Ascending aorta (tissue), 2 donors: ENCODE data around the gene NCAPG2. TPM values are rescaled to one million over a fixed set of nuclear protein-coding genes. Genes with fewer than 3 reads are reported as not detected.

Source experiments
- DNase-seq, 2 donors: peaks; one replicate each; pipeline ENCODE4 v3.0.0-alpha.2; 2019; ENCODE audit warnings: low spot score in 2 of 2
- H3K27ac ChIP-seq, 2 donors: fragments of 200-600 bp; sonication (generic); one replicate each; pipeline ENCODE4 v1.5.1; 2016 to 2017; ENCODE audit warnings: mild to moderate bottlenecking in 1 of 2
- H3K27me3 ChIP-seq: fragments of 200-600 bp; sonication (generic); one replicate; pipeline ENCODE4 v1.5.1; 2017
- H3K36me3 ChIP-seq, 2 donors: fragments of 200-600 bp; sonication (generic); one replicate each; pipeline ENCODE4 v1.5.1; 2016
- H3K4me1 ChIP-seq, 2 donors: fragments of 200-600 bp; sonication (generic); one replicate each; pipeline ENCODE4 v1.5.1; 2016 to 2017; ENCODE audit warnings: mild to moderate bottlenecking in 1 of 2
- H3K4me3 ChIP-seq, 2 donors: fragments of 200-600 bp; sonication (generic); one replicate each; pipeline ENCODE4 v1.5.1; 2016 to 2017; ENCODE audit warnings: mild to moderate bottlenecking in 1 of 2
- H3K9me3 ChIP-seq, 2 donors: fragments of 200-600 bp; sonication (generic); one replicate each; pipeline ENCODE4 v1.5.1; 2016
- intact Hi-C: fragments of 100-400 bp; cut with DNase I; formaldehyde crosslinking; loops from one replicate; pipeline ENCODE4 v1.15.1; 2023
- total RNA-seq: library from RNA; depleted of rRNA; stranded (reverse); fragments of >200 nt; gene quantifications from one replicate; pipeline ENCODE4 v1.1.0, GENCODE V29; 2016
- TF ChIP-seq, protein P1 (sequence below), 3 experiments: fragments of 200-600 bp in 2 of 3; fragments of 450-650 bp in 1 of 3; sonication (generic) in 2 of 3; IDR thresholded peaks; one replicate each; pipeline ENCODE4 v1.5.1; 2016 to 2019; ENCODE audit warnings: antibody characterized with exemption in 3 of 3, mild to moderate bottlenecking in 1 of 3, moderate library complexity in 1 of 3

The NCAPG2 gene
- total RNA-seq, 1 donor from 2014 or later, result 1.6 TPM

DNA sequence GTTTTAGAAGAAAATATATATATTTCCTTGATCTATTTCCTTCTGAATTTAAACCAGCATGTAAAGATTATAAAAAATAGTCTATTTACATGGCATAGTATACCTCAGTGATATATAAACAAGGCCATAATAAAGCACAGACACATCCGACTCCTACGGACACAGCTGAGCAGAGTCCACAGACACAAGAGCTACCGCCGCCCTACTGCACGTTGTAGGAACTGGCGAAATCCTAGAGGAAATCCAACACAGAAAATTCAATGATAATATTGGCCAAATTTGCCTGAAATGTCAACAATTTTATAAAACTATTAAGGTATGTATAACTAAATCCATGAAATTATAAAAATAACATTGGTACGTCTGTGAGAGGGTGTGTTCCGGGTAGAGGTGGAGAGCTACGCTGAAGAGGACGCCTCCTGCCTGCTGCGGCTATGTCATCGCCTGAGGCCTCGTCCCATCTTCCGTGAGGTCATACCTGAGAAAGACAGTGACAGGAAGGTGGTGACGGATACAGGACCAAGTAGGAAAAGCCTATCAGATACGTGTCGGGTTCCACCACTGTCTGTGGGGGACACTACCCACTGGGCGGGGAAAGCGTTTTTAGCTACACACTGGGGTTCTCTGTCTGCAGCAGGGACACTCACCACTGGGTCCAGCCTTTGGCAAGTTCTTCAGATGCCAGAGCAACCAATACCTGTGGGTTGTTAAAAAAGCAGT is 29.3 kb upstream of the NCAPG2 start:
- TF ChIP-seq, protein P1, sequence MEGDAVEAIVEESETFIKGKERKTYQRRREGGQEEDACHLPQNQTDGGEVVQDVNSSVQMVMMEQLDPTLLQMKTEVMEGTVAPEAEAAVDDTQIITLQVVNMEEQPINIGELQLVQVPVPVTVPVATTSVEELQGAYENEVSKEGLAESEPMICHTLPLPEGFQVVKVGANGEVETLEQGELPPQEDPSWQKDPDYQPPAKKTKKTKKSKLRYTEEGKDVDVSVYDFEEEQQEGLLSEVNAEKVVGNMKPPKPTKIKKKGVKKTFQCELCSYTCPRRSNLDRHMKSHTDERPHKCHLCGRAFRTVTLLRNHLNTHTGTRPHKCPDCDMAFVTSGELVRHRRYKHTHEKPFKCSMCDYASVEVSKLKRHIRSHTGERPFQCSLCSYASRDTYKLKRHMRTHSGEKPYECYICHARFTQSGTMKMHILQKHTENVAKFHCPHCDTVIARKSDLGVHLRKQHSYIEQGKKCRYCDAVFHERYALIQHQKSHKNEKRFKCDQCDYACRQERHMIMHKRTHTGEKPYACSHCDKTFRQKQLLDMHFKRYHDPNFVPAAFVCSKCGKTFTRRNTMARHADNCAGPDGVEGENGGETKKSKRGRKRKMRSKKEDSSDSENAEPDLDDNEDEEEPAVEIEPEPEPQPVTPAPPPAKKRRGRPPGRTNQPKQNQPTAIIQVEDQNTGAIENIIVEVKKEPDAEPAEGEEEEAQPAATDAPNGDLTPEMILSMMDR (IDR thresholded peaks at IDR 0.05), result no peak
- Histone ChIP-seq H3K4me1 (no peaks in the 10 kb centered on the region), H3K36me3 (peaks cover 66 to 81% of the 10 kb centered on the region in 2 donors), H3K27me3 (no peaks in the 10 kb centered on the region), H3K9me3 (no peaks in the 10 kb centered on the region), H3K27ac (no peak overlapping the region), H3K4me3 (no peak overlapping the region)
- intact Hi-C loops, result no loop called here
- DNase-seq, result peak in 1 of 2 donors; percentile 50

DNA sequence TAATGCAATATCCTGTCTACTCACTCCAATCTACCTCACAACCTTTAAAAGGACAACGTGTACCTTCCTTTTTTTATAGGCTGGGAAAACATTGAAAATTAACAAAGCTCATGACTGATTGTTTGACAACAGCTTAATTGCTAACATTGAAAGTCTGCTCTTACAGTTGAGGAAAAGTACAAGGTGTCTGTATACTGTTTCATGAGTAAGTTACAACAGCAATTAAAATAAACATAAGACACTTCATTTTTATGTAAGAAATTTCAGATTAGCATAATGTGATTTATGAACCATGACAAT is 28.6 kb upstream of the NCAPG2 start:
- Histone ChIP-seq H3K4me3 (no peak overlapping the region), H3K27me3 (no peaks in the 10 kb centered on the region), H3K36me3 (peaks cover 58 to 74% of the 10 kb centered on the region in 2 donors), H3K27ac (no peak overlapping the region), H3K9me3 (no peaks in the 10 kb centered on the region), H3K4me1 (no peaks in the 10 kb centered on the region)
- TF ChIP-seq, protein P1 (IDR thresholded peaks at IDR 0.05), result no peak
- DNase-seq, result no peak
- intact Hi-C loops, result no loop called here

DNA sequence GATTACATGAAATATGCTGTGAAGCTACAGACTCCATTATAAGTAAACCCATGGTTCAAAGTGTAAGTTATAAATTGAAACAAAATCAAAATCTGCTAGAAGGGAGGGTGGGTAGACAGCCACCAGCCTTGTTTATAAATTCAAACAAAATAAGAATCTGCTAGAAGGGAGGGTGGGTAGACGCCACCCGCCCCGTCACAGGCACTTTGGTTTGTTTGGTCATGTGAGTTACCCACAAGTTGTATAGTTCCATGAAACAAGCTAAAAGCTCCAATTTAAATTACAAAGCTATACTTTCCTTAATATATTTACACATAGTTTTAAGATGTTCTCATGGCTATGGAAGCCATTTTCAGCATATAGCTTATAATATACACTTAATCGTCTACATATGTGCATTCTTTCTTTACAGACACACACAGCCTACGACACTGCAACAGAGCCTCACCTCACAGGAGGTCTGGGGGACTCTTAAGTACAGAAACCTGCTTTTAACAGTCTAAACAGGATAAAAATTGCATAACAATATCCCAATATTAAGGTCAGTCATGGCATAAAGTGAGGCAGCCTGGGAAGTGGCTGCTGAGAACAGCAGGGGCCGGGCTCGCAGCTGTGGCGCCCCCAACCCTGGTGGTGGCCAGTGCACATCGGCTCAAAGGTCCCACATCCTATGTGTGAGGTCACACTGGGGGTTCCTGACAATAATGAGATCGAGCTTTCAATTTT is 28.1 kb upstream of the NCAPG2 start:
- Histone ChIP-seq H3K27ac (no peak overlapping the region), H3K4me1 (no peaks in the 10 kb centered on the region), H3K27me3 (no peaks in the 10 kb centered on the region), H3K36me3 (peaks cover 54 to 71% of the 10 kb centered on the region in 2 donors), H3K4me3 (no peak overlapping the region), H3K9me3 (no peaks in the 10 kb centered on the region)
- peak in 1 of 2 donors; percentile 59 for DNase-seq
- TF ChIP-seq, protein P1 (IDR thresholded peaks at IDR 0.05), result no peak
- intact Hi-C loops, result no loop called here

DNA sequence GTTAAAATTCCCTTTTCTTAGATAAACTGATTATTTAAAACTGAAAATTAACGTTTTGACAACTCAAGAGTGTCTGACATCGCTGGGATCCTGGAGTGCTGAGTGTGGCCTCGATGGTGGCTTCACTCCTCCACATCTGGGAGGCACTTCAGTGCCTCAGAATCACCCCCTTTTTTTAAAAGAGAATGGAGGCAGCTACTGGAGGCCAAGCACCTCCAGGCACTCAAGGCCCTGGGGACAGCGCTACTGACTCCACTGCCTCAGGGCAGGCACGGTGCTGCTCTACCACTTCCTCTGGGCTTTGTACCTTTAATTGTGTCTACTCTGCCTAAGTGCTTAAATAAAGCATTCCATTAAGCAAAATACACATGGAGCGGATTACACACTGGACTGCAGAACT is 27.2 kb upstream of the NCAPG2 start:
- peaks cover 45 to 62% of the 10 kb centered on the region in 2 donors for H3K36me3 ChIP-seq
- H3K27me3 ChIP-seq, result no peaks in the 10 kb centered on the region
- no peak overlapping the region for H3K4me3 ChIP-seq
- H3K27ac ChIP-seq, result no peak overlapping the region
- TF ChIP-seq, protein P1 (IDR thresholded peaks at IDR 0.05), result no peak
- intact Hi-C loops, result no loop called here
- H3K9me3 ChIP-seq, result no peaks in the 10 kb centered on the region
- H3K4me1 ChIP-seq, result no peaks in the 10 kb centered on the region
- DNase-seq, result peak in 1 of 2 donors; percentile 37

DNA sequence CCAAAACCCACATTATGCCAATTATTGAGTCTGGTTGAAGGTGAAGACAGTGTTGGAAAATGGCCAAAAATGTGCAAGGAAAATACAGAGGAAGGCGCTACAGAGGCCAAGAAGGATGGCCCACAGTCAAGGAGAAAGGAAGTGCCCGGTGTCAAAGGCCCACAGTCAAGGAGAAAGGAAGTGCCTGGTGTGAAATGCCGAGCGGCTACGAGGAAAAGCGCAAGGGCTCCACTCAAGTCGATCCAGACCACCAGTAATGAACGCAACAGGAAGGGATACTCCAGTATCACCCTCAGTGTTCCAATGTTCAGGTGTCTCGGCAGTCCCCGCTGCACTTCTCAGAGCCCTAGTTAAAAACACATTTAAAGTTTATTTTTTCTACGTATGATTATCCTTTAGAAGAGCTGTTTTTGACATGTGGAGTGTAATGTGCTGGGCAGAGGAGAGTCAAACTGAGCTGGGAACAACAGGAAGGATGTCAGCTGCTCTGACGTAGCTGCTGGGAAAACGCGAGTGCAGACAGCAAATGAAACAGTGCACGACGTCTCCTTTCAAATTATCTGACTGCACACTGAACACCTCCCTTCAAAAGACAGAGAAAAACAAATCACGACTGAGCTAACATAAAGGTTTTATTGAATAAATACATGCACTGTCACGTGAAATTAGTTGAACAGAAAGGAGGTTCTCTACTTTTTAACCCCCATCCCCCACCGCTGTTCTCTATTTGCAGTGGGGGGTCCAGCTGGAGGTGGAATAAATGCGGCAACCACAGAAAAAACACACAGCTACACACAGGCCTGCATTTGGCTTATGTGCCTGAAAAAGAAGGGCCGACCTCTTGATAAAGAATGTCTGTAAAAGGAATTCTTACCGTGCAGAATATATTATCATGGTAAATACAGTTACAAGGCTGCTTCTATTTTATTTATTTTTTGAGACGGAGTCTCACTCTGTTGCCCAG is 26.1 kb upstream of the NCAPG2 start:
- peak in 1 of 2 donors; percentile 39 for DNase-seq
- no peak overlapping the region for H3K27ac ChIP-seq
- intact Hi-C loops, result no loop called here

More for the DNA sequence above, 26.1 kb upstream of the NCAPG2 start:
- Histone ChIP-seq H3K4me3 (no peak overlapping the region), H3K27me3 (no peaks in the 10 kb centered on the region), H3K36me3 (peaks cover 36 to 52% of the 10 kb centered on the region in 2 donors), H3K9me3 (no peaks in the 10 kb centered on the region), H3K4me1 (no peaks in the 10 kb centered on the region)
- TF ChIP-seq, protein P1 (IDR thresholded peaks at IDR 0.05), result no peak
